Measurements from ENCODE around the gene TBX18. TPM values are rescaled to one million over a fixed set of nuclear protein-coding genes. Genes with fewer than 3 reads are reported as not detected.

The TBX18 gene
- total RNA-seq (2014; rRNA removed; shearing (Covaris generic)) = not detected in 2 replicates

DNA sequence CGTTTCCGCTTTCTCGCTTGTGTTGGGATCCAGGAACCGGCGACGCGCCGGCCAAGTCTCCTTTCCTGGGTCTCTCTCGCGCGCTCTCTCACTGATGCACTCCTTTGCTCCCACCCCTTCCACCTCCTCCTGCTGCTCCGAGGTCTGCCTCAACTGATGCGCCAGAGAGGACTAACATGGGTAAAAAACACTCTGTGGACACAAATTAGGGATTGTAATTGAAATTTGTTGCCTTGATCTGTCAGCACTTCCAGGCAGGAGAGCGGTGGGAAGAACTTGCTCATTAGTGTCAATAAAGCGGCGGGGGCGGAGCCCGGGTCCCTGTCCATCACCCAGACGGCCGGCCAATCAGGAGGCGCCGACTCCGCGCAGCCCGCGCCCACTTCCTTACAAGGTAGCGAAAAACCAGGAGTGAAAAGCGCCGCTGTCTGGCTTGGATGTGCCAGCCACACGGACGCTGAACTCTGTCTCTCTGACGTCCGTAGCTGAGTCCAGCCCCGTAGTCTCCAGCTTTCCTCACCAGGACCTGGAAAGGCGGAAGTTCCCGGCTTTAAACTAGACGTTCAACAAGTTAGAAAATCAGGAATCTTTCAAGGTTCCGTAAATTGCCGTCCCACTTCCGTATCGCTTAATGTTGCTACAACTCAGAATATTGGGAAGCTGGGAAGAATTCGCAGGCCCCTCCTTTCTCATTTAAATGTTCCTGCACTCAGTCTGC is at the start of gene TBX18:
TBX18 (minus strand) TSS at position 267 of the 718 bp plus-strand sequence. CDS start 417 bp downstream, outside the sequence.
- no peak for DNase-seq (ENCODE audit: low spot score)

DNA sequence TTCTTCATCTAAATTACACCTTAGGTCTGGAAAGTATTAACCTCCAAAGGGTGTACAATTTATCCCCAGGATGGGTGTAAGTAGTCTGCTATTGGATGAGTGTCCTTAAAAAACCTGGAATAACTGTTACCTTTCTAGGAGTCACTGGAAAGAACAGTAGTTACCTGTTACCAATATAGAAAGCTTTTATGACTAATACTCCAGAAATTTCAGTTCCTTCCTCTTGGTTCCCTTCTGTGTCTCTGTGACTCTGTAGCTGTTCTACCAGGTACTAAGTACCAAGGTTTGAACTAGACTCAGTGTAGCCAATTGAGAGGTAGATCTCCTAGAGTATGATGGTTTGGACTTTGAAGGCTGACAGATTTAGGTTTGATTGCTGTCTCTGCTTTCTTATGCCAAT is 47.0 kb upstream of the TBX18 start:
- no peak for DNase-seq (ENCODE audit: low spot score)

DNA sequence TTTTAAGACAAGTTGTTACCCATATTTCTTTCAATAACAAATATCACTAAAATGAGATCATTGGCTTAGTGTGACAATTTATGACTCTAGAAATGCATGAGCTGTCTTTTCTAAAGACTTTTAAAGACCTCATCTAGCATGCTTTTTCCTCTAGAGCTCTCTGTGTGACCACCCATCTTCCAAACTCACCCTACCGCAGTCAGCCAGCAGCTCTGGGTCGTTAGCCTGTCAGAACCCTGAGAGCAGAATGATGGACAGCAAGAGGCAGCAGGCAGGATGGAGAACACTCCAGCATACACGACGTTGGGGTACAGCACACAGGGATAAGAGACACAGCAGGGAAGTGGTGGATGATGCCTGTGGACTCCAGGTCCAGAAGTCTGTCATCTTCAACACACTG is 45.1 kb upstream of the TBX18 start:
- no peak for DNase-seq (ENCODE audit: low spot score)

DNA sequence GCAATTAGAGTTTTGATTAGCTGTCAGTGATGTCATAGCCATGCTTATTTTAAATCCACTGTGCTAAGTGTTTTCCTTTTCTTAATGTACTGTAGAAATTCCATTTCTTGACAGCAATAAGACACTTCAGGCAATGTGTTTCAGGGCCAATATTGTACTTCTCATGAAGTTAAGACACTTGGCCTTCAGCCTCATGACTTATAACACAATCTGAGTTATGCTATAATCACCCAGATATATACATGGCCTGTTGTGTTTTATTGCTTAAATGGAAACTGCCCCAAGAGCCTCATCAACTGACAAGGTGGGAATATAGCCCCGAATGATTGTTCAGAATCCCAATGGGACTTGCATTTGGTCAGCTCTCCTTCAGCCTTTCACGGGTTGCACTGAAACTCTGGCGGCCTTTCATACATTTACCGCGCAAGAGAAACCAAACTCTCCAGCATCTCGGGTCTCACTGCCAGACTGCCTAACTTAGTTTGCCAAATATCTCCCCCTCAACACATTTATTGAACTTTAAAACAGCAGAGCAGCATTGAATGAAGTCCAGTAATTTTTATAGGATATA is 44.2 kb upstream of the TBX18 start:
- no peak for DNase-seq (ENCODE audit: low spot score)

DNA sequence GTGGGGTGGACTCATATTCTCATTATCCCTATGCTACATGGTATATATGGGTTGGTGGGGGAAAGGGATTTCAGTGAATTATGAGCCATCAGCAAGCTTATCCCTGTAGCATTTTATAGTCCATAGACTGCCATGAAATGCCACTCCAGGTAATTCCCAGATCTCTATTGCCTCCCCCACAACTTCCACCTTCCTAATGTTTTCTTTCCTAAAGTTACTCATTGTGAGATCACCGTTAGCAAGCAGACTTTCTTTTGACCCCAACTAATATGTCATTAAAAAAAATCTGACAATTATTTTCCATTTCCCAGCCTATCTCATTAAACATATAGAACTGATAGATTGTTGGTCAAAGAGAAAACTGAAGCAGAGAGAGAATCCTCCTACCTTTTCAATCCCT is 40.7 kb upstream of the TBX18 start:
- DNase-seq (ENCODE audit: low spot score) = no peak

DNA sequence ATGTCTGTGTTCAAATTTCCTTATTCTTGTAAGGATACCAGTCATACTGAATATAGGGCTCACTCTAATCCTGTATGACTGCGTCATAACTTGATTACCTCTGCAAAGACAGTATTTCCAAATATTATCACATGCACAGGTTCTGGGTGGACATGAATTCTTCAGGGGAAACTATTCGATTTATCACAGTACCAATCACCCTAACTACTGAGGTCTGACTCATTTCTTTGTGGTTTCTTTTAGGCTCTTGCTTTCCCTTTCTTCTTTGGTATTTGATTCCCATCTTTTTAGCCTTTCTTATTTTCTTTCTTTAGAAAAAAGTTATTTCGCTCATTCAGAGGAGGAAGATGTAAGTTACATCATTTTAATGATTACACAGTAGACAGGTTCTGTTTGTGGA is 40.3 kb upstream of the TBX18 start:
- peak; percentile 43 for DNase-seq (ENCODE audit: low spot score)

DNA sequence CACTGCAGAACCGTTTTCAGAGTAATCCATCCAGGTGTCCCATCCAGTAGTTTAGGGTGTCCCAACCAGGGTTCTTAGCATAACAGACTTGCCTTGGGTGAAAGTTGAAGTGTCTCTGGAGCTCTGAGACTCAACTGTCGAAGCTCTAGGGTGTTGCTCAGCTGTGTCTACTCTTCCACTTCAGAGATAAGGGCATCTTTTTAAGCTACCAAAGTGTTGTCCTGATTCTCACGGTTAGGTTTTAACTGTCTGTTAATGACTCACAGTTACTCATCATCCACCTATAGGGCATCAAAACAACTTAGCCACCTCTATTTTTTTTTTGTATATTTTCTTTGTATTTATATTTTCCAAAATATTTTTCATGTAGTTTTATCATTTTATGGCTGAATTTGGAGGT is 36.9 kb upstream of the TBX18 start:
- DNase-seq (ENCODE audit: low spot score) = peak; percentile 47

DNA sequence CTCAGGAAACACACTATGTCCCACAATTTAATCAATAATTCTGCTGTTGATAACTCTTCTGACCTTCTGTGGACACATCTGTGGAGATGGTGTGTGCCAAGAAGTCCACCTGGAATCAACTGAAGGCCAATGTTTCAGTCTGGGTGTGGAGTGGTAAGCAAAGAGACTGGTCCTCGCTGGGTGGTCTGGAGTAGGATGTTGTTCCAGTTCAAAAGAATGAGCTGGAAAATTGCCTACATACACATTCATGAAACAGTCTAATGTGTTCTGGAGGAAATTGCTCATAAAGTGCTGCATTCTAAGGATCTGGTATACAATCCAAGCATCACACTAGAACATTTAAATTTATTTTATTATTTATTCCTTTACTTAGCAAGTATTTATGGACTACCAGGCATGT is 33.9 kb upstream of the TBX18 start:
- DNase-seq (ENCODE audit: low spot score) = peak; percentile 28

DNA sequence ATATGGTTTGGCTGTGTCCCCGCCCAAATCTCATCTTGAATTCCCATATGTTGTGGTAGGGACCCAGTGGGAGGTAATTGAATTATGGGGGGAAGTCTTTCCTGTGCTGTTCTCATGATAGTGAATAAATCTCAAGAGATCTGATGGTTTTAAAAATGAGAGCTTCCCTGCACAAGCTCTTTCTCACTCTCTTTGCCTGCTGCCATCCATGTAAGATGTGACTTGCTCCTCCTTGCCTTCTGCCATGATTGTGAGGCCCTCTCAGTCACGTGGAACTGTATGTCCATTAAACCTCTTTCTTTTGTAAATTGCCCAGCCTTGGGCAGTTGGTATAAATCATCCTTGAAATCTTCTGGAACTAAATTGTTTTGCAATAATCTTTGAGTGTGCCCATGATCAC is 31.9 kb upstream of the TBX18 start:
- no peak for DNase-seq (ENCODE audit: low spot score)

DNA sequence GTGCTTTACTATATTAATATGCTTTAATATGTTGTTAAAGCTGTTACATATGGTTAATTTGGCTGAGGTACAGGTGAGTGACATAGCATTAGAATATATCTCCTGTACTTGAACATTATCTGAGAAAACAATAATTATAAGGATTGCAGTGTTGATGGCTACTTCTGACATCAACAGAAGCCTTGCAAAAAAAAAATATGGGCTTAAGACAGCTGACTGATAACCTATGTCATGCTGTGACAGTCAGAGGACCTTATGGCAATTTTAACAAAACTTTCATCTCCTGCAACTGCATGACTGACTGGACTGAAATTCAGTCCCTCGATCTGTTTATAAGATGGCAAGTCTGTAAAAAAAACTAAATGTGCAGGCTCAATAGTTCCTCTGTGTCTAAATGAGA is 27.5 kb upstream of the TBX18 start:
- DNase-seq (ENCODE audit: low spot score) = no peak

DNA sequence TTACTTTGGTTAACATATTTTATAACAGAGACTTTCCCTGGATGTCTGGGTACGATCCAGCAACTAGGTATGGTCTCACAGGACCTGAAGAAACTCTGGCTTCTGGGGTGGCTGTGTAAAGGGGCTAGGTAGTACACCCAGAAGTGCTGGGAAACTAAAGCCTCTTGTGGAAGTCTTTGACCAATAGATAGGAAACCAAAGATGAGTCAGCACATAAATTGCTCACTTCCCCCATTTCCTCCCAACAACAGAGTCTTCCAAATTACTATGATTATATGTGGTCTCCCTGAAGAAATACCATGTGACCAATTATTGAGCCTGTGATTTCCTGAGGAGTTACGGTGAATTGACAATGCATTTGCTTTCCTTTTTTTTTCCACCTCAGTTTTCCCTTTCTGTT is 26.8 kb upstream of the TBX18 start:
- peak; percentile 52 for DNase-seq (ENCODE audit: low spot score)

DNA sequence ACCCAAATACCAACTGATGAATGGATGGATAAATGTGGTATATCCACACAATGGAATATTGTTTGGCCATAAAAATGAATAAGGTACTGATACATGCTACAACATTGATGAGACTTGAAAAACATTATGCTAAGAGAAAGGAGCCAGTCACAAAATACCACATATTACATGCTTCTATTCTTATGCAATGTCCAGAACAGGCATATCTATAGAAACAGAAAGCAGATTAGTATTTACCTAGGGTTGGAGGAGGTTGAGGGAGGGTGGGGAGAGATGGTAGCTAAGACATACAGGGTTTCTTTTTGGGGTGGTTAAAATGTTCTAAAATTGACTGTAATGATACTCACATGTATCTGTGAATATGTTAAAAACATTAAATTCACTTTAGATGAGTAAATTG is 24.8 kb upstream of the TBX18 start:
- DNase-seq (ENCODE audit: low spot score) = no peak

DNA sequence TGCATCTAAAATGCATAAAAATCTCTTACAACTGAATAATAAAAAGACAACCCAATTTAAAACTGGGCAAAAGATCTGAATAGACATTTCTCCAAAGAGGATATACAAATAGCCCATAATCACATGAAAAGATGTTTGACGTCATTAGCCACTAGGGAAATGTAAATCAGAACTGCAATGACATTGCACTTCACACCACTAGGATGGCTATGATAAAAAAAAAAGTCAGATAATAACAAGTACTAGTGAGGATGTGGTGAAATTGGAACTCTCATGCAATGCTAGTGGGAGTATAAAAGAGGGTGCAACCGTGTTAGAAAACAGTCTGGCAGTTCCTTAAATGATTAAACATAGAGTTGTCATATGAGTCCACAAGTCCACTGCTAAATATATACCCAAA is 24.3 kb upstream of the TBX18 start:
- DNase-seq (ENCODE audit: low spot score) = no peak

DNA sequence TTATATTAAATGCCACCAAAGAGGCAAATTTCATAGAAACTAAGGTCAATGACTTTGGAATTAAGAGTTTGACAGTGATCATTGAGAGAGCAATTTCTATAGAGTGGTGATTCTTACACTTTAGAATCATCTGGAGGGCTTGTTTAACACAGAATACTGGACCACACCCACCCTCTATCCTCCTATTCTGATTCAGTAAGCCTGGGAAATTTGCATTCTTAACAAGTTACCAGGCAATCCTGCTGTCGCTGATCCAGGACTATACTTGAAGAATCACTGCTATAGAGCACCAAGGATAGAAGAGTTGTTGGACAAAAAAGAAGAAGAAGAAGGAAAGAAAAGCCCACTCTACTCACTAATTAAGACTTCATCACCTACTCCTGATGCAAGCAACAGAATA is 21.3 kb upstream of the TBX18 start:
- DNase-seq (ENCODE audit: low spot score) = no peak

DNA sequence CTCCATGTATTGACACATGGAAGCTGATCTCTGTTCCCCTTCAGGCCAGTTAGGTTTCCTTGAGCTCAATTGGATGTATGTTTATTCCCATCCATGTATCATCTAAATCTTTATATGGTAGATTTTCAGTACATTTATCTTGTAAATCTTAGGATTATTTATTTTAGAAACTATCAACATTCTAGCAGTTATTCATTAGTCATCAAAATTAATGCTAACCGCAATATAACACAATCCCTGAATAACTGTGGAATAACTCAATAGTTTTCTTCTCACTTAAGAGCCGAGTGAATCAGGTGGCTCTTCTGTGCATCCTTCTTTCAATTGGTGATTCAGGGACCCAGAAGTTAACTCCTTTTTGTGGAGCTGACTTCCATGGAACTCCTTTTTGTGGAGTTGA is 15.5 kb upstream of the TBX18 start:
- DNase-seq (ENCODE audit: low spot score) = no peak

DNA sequence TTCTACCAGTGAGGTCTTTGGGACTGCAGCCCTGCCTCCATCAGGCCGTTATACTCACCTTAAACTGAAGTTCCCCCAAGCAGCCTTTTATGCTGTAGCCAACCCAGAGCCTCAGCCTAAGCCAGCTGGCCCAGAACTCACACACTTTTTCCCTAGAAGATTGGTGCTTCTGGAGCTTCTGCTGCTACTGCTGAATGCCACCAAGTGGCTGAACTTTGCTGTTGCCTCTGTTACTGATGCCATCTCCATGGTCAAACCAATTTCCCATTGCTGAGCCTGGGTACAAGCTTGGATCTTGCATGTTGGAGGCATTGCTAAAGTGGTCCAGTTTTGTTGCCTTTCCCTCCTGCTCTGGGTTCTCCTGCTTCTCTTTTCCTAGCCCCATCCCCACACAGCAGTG is 15.0 kb upstream of the TBX18 start:
- DNase-seq (ENCODE audit: low spot score) = no peak

DNA sequence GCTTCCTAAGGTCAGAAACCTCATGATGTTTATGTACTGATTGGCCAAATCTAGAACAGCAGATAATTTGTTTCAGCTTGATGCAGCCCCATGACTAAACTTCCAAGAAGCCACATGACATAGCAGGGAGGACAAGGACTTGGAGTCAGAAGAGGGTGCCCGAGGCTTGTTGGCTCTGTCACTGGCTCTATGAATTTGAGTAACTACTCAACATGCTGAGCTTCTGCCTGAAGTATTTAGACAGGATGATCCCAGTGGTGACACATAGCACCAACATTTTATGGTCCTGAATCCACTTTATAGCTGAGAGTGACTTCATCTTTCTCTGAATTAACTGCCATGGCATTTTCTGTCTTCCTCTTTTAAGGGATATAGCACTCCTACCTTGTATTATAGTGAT is 13.5 kb upstream of the TBX18 start:
- DNase-seq (ENCODE audit: low spot score) = peak; percentile 23

DNA sequence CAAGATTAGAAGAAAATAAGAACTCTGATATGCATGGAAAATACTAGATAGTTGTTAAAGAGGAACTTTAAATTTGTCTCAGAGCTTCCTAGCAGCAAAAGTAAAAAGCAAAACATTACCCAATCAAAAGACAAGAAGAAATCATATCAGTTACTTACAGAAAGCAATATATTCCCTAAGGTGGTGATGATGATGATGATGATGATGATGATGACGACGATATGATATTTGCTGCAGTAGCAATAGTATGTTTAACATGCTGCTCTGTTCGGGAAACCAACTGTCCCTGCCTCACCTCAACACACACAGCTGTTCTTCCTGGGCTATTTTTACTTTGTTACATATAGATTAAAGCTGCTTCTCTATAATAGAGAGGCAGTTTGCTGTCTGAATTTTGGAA is 12.0 kb upstream of the TBX18 start:
- no peak for DNase-seq (ENCODE audit: low spot score)

DNA sequence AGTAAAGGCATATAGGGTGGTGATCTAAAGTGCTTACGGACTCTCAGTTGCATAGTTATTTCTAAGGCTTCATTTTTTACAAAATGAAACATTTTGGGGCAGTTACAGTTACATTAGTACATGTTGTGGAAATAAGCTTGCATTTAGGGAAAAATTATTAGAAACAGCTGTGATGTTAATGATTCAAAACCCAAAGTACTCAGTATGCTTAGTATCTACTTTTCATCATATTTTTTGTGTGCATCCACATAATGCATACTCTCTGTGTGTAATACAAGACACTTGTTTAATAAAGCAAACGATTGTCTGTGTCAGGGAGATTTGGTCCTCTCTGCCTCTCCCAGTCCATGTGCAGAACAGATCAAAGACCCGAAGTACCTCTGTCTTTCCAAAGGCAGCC is 11.4 kb upstream of the TBX18 start:
- DNase-seq (ENCODE audit: low spot score) = no peak

DNA sequence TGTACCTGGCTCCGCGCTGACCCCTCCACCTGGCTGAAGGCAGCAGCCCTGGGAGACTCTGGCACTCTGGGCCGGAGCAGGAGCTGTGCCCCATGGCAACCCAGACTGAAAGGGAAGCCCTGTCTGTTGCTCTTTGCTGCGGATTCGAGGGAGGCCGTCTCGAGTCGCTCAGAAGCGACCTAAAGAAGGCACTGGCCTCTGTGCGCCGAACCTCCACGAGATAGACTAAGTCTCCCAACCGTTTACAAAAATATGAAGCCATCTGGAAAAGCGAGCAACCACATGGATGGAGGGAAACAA is 10.5 kb upstream of the TBX18 start:
- no peak for DNase-seq (ENCODE audit: low spot score)

DNA sequence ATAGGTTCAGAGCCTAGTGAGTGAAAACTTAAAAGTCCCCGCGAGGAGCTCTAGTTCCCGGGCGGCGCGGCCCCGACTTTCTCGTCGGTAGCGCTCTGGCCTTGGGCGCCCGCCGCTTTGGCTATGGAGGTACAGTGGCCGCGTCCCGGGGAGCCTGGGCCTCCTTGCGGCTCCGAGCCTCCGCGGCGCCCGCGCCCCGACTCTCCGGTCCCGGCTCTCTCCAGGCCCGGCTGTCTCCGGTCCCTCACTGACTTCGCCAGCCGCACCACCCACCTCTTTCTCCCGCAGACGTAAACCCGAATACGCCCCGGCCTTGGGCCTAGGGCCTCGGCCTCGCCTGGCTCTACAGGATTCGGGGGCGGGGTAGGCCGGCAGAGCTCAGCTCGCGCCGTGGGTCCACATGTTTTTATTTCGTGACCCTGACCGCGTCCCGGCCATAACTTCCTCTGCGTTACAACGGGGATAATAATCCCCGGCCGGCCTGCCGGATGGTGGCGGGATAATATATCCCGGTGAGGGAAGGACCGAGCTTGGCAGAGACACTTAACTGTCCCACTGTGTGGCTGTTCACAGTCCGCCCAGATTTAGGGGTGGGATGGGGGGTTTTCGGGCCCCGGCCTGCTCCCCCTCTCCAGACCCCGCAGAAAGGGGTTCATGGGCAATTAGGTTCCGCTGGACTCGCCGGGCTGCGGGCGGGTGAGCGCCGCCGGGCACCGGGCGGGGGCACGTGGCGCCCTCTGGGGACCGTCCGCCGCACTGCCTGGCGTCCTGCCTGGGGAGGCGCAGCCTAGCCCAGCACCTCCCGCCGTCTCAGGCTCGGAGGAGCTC is 10.0 kb upstream of the TBX18 start:
- DNase-seq (ENCODE audit: low spot score) = no peak

DNA sequence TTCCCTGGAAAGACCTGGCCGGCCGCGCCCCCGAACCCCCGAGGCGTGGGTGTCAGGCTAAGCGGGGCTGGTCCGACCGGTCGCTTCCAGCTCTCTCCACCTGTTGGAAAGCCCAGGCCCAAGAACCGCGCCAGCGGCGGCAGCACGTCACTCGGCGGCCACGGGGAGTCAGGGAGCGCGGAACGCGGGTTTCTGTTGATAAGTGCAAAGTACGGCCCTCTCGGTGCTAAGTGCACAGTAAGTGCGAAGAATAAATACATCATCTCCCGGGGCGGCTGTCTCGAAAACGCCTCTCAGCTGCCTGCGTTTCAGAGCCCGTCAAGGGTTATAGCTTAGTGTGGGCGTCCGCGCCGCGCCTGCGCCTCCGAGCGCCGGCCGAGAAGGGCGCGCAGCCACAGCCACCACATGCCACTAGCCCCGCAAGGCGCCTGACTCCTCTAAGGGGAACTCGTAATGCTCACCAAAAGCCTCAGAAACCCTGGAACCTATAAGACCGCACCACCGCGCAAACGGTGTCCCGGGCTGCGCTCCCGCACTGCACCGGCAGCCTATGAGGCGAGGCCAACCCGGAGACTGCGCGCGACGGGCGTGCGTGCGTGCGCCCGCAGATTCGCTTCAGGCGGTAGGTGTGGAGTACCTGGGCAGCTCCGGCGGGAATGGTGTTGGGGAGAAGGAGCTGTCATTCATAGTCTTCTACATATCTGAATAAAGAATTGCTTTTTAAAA is 9.2 kb upstream of the TBX18 start:
- DNase-seq (ENCODE audit: low spot score) = no peak

DNA sequence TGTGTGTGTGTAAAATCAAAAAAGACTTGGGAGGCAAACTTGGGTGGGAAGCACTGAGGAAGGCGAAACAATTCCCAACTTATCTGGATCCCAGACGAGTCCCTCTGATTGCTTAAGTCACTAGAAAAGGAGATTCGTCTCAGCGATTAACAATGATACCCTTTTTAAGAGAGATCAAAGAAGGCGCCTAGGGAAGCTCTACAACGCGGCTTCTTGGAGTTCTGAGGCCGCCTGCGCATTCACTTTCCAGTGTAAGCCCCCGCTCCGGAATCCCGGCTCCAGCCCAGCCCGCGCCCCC is 8.7 kb upstream of the TBX18 start:
- DNase-seq (ENCODE audit: low spot score) = no peak
